Cardiac septum (tissue), 1 donor: ENCODE results near the gene GRIN2A. TPM values are rescaled to one million over a fixed set of nuclear protein-coding genes. Genes with fewer than 3 reads are reported as not detected.

Source experiments
- DNase-seq: peaks from one replicate; pipeline ENCODE4 v3.0.0-alpha.2; 2020; ENCODE audit warnings: low spot score
- intact Hi-C: fragments of 100-400 bp; cut with DNase I; formaldehyde crosslinking; loops from one replicate; pipeline ENCODE4 v1.14.0; 2022
- total RNA-seq: library from RNA; stranded (reverse); fragmentation: NEBNext Ultra II Directional; extraction: Animal tissue kit (Norgen Biotek cat#: 25700); gene quantifications from one replicate; pipeline ENCODE4 v1.2.1, GENCODE V29; 2021
- donor health status: DM: no; HTN: no; CAD: no.

The GRIN2A gene
- total RNA-seq, 1 donor from 2014 or later = 1.1 TPM

DNA sequence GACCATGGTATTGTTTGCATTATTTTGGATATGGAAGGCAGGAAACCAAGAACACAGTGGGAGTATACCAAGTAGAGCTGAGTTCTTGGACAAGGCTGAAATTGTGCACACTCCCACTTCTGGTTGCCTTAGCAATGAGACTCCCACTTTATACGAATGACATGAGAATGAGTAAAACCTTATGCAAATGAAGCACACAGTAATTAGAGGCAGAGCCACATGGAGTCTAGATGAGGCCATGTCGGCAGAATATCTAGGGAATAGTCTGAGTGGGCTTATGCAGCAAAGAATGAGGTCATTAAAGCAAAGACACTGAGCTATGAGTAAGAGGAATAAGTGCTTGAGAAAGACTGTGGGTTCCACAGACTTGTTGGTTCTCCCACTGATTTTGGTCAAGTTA is 178.7 kb downstream of the GRIN2A start:
- intact Hi-C loops = no loop called here
- DNase-seq = no peak

DNA sequence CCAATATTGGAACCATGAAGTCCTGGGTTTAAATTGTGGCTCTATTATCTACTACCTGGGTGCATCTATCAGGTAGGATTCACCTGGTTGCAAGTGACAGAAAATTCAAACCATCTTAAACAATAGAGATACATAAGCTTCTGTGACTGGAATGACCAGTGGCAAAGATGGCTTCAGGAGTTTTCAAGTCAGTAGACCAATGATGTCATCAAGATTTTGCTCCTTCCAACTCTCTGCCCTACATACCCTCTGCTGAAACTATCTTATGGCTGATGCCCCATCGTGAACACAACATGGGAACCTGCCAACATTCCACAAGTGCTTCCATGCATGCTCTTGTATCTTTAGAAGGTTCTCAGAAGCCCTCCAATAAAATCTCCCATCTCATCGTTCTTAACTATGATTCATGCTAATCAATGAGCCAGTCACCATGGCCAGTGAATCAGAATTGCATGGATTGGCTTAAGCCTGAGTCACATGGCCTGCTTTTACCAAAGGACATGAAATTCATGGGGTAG is 180.9 kb downstream of the GRIN2A start:
- intact Hi-C loops = no loop called here
- no peak for DNase-seq

DNA sequence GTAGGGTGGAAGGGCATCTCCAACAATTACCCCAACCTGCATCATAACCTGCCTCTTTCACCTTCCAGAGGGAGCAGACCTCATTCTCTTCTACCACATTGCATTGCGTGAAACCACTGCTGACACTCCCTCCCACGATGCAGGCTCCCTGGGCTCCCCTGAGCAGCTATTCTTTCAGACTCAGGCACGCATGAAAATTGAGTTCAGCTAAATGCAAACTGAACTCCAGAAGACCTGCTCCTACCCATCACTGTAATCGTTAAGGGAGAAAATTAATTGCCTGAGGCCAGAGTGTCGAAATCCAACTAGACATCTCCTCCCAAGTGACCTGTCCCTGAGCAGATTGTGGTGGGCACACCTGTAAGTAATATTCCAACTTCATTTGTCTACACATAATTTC is 186.0 kb downstream of the GRIN2A start:
- no peak for DNase-seq
- intact Hi-C loops = no loop called here

DNA sequence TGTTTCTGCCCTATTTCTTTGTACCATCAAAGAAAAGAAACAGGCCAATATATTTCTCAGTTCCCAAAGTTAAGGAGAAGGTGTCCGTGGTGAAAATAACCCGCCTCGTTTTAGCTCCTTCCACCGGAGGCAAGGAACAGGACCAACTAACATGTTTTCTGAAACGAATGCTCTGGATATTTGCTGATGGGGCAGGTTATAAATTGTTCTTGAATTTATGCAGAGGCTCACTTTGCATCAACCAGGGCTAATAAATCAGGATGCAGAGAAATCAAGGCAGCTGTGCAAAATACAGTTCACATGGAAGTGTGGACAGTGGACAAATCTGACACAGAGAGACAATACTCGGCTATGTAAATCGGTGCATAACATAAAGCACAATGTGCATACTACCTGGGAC is 189.8 kb downstream of the GRIN2A start:
- DNase-seq = no peak
- intact Hi-C loops = no loop called here

DNA sequence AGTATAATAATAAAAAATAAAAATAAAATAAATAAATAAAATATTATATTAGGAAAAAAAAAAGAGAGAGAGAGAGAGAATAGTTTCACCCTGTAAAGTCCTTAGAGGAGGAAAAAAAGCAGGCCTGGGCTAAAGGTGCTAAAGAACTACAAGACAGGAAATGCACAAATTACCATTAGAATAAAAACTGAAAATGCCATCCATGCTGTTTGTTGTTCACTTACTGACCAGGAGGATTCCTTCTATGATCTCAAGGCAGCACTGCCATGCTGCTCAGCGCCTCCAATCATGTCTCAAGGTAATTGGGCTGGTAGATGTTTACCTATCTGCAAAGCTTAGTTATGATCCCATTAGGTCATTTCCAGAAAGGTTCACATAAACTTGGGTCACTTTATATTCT is 201.2 kb downstream of the GRIN2A start:
- intact Hi-C loops = no loop called here
- no peak for DNase-seq

DNA sequence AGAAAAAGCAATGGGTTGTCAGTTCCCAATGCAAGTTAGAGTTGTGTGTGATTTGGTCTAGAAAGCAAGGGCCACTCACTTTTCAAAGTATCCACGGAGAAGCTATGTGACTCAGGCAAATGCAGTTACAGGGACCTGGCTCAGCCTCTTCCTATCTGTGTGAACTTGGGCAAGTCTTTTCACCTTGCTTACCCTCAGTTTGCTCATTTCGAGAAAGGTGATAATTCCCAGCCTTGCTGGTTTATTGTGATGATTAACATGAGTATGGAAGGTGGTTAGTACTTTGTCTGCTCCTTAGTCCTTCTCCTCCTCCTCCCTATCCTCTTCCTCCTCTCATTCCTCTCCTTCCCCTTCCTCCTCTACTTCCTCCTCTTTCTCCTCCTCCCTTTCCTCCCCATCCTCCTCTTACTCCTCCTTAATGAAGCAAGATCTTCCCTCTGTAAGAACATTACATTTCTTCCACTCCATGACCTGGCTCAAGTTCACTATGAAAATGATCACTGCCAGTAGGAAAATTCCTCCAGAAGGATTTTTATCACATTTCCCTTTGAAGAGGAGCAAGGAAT is 204.0 kb downstream of the GRIN2A start:
- no peak for DNase-seq

GRCh38 chr16:9977333-9977897 is 204.8 kb downstream of the GRIN2A start:
- intact Hi-C loops = no loop called here
- DNase-seq = no peak

More for the DNA sequence above, 204.0 kb downstream of the GRIN2A start:
- intact Hi-C loops = no loop called here

DNA sequence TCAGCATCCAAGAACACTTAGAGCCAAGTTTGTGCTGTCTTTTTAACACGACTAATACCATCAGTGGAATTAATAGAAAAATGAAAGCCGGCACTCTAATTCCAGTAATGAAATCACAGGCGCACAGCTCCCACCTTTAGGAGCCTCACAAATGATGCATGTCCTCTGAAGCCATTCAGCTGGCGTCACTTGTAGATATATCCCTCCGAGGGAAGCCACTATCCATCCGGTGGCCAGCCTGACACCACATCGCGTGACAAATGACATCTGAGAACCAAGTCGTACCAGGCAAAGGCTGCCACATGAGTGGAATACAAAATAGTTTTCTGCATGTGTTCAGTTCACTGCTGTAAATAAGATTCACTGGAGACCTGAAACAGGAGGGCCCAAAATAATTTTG is 205.6 kb downstream of the GRIN2A start:
- intact Hi-C loops = no loop called here
- DNase-seq = no peak

DNA sequence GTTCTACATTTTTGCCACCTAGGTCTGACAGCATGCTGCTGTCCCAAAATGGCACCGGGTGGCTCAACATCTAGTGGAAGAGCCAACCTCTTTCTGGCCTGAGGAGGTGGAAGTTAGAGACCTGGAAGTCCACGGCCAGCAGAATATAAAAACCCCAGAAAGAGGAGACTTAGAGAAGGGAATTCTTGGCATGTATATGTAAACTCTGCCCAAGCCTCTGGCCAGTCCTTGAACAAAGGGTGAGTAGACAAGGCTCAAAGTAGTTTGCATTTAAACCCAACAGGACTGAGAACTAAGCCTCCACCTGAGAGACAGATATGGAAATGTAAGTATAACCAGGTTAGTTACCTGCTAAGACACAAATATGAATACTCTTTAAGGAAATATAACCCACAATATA is 210.3 kb downstream of the GRIN2A start:
- intact Hi-C loops = no loop called here
- no peak for DNase-seq

GRCh38 chr16:9970796-9971195 is 211.4 kb downstream of the GRIN2A start:
- DNase-seq = no peak
- intact Hi-C loops = no loop called here

- intact Hi-C loops = no loop called here
These were observed 212.0 kb downstream of the GRIN2A start for GRCh38 chr16:9970244-9970643.

GRCh38 chr16:9969580-9969979 is 212.6 kb downstream of the GRIN2A start:
- intact Hi-C loops = no loop called here
- no peak for DNase-seq

More at GRCh38 chr16:9970244-9970643, 212.0 kb downstream of the GRIN2A start:
- DNase-seq = no peak

- DNase-seq = no peak
- intact Hi-C loops = no loop called here
These were observed 215.6 kb downstream of the GRIN2A start for GRCh38 chr16:9966569-9967157.

- no peak for DNase-seq
- intact Hi-C loops = no loop called here
These were observed 217.1 kb downstream of the GRIN2A start for GRCh38 chr16:9965079-9965478.

DNA sequence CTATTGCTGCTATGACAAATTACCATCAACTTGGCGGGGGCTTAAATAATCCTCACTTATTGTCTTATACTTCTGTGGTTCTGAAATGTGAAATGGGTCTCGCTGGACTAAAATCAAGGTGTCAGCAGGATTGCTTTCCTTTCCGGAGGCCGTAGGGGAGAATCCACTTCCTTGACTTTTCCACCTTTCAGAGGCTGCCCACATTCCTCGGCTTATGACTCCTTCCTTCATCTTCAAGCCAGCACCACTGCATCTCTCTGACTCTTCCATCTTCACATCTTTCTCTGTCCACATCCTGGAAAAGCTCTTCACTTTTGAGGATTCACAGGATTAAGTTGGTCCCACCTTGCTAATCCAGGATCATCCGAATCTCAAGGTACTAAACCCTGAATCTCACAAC is 217.8 kb downstream of the GRIN2A start:
- DNase-seq = no peak
- intact Hi-C loops = no loop called here

DNA sequence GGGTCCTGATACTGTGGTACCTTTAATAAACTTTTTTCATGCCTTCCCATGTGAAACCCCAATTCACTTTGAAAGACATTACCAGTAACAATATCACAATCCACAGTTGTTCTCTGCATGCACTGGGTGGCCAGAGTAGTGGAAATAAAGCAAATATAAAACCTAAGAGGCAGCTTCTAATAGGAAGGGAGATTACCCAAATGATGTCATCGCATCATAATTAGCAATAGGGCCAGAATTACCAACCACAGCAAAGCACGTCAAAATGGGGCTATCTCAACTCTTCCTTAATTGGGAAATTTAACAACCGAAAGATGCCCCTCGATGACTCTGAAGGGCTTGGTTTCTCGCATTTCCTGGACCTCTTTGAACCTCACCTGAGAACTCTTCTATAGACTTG is 224.8 kb downstream of the GRIN2A start:
- DNase-seq = no peak
- intact Hi-C loops = no loop called here

GRCh38 chr16:9957002-9957401 is 225.2 kb downstream of the GRIN2A start:
- intact Hi-C loops = no loop called here
- no peak for DNase-seq

GRCh38 chr16:9955677-9956076 is 226.6 kb downstream of the GRIN2A start:
- DNase-seq = no peak
- intact Hi-C loops = no loop called here

DNA sequence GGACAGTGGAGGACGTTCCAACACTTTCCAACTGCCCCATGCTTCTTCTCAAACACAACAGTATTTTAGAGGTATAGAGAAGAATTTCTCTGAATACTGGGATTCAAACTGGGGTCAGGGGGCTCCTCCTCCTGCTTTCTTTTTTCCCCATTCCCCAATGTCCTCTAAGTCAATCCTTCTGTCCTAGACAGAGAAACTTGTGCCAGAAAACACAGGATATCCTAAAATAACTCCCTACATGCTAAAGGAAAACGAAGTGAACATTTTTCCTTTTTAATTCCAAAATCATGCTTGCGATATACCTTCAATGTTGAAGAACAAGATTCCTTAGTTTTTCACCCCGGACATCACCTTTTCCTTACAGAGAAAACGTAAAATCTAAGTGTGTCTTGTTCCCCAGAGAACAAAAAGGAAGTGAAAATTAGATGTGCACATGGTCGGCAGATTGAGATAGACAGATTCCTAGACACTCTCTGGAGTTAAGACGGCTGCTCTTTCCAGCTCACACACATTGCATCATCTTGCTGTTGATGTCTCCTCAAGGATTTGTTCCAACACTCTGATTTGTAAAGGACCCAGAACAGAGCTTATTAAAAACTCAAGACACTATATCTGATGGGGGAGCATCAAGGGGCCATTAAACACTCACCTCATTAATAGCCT is 228.2 kb downstream of the GRIN2A start:
- intact Hi-C loops = no loop called here
- DNase-seq = no peak

DNA sequence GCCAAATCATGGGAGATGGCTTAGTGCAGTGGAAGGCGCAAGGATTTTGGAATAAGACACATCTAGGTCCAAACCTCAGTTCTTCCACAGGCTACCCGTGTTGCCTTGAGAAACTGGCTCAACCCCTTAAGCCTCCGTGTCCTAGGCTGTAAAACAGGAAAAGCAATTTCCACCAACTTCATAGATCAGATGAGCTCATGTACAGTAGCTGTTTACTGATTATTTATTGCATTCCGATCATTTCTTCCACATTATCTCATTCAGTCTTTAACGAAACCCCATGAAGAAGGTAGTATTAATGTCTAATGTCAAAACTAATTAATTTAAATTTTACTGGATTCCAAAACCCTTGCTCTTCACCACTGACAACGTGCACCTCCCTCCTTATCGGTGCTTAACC is 231.6 kb downstream of the GRIN2A start:
- intact Hi-C loops = no loop called here
- no peak for DNase-seq

- intact Hi-C loops = no loop called here
These were observed 232.8 kb downstream of the GRIN2A start for GRCh38 chr16:9949396-9949795.

More at GRCh38 chr16:9949396-9949795, 232.8 kb downstream of the GRIN2A start:
- no peak for DNase-seq
